Stimulated activated CD8-positive, alpha-beta memory T cell treated with anti-CD3 and anti-CD28 coated beads, Interleukin-7, amount 100 ng/mL, for 4 hours (primary cell): ENCODE measurements around the gene MIB2.

ENCODE experiments used
- DNase-seq, 2 donors: peaks; one replicate each; pipeline ENCODE4 v3.0.0-alpha.2; 2020; ENCODE audit warnings: low read depth in 2 of 2

The MIB2 gene

DNA sequence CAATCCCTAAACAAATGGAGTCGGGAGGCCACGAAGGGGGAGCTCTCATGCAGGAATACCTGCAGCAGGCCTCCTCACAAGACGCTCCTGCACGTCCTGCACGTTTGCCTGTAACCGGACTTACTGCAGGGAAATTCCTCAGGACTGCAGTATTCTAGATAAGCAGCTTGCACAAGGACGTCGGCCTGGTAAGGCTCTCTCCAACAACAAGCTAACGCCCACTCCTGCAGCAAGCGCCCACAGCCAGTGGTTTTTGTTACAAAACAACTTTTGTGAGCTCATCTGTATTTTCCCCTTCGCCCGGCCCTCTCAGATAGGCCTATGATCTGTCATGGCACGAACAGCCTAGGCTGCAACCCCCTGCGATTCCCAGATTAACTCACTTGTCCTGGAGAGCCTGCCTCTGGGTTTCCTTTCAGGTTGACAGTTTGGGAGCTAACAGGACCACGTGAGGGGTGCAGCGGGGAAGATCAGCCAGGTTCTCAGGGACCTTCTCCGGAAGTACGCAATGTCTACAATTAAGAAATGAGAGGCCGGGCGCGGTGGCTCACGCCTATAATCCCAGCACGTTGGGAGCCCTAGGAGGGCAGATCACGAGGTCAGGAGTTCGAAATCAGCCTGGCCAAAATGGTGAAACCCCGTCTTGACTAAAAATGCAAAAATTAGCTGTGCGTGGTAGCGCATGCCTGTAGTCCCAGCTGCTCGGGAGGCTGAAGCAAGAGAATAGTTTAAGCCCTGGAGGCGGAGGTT lies 921 bp upstream of the MIB2 start:
- peak; percentile 44 to 49 for DNase-seq

DNA sequence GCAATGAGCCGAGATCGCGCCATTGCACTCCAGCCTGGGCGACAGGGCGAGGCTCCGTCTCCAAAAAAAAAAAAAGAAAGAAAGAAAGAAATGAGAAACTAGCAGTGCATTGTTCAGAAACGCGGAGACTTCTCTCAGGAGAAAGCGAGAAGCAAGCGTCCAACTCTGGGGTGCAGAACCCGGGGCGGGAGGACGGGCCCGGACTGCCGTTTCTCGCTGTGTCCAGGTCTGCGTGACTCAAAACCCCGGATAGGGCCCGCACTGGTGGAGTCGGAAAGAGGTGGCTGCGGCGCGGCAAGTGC lies 395 bp upstream of the MIB2 start:
- DNase-seq = no peak

DNA sequence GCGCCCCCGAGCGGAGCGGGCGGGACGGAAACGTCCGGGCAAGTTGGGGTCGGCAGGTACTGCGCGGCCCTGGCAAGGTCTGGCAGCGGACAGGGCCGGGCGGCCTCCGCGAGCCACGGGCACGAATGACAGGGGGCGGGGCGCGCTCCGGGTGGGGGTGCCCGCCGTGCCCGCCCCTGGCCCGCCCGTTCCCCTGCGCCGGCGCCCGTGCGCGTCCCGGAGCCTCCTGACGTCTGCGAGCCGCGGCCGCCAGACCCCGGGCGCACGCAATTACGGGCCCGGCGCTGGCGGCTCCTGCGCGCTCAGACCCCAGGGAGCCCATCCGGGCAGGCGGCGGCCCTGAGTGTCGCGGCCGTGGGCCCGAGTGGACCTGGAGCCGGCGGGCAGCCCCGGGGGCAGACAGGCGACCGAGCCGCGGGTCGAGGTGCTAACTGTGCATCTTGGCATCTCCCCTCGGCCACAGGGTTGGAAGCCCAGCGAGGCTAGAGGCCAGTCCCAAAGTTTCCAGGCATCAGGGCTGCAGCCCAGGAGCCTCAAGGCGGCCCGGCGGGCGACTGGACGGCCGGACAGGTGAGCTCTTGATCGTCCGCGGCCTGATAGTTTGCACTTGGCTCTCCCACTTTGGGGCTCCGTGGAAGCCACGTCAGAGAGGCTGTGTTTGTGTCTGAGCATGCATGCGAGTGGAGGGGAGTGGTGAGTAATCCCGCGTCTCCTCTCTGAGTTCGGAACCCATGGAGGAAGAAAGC lies 918 bp downstream of the MIB2 start:
- no peak for DNase-seq

DNA sequence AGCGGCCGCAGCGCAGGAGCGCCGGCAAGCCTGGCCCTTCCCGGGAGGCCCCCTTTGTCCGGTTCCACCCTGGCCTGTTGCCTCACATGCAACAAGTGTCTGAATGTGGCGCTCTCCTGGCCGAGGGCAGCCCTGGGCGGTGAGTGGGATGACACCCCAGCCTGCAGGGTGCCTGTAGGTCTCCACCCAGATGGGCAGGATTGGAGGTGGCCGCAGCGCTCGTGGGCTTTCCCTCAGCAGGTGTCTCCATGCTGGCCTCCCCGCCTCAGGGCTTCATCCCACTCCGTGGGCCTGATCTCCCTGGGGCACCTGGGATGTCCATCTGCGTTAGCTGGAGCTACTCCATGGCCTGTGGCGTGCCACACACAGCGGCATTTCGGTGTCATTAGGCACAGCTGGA lies 1.5 kb downstream of the MIB2 start:
- DNase-seq = no peak

DNA sequence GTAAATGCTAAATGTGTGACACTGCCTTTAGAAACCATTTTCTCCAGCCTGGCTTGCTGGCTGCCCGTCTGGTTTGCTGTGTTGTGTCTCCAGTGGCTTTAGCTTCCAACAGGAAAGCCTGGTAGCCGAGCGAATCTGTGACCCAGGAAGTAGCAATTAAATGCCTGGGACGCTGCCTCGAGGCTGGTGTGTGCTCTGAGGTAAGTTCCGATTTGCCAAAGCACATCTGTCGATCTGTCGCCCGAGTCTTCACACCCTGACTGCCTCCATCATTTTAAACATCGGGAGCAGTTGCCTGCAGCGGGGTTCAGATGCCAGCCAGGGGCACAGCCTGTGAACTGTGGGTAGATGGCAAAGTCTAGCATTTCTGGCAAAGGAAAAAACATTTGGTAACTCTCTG lies 2.2 kb downstream of the MIB2 start:
- no peak for DNase-seq

DNA sequence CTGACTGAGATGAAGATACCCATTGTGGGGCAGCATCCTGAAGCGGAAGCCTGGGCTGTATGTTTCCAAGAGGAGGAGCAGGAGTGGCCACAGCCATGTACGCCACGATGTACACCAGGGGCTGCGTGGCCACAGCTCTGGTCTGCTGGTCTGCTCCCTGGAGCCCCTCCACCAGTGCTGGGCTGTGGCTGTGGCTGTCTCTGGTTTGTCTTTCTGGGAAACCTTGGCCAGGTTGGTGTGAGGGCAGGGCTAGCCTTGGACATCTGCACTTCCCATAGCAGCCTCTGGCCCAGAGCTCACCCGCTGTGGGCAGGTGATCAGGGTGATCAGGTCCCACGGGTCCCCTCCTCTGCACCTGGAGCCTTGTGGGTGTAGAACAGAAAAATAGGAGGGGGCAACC lies 2.6 kb downstream of the MIB2 start:
- no peak for DNase-seq

DNA sequence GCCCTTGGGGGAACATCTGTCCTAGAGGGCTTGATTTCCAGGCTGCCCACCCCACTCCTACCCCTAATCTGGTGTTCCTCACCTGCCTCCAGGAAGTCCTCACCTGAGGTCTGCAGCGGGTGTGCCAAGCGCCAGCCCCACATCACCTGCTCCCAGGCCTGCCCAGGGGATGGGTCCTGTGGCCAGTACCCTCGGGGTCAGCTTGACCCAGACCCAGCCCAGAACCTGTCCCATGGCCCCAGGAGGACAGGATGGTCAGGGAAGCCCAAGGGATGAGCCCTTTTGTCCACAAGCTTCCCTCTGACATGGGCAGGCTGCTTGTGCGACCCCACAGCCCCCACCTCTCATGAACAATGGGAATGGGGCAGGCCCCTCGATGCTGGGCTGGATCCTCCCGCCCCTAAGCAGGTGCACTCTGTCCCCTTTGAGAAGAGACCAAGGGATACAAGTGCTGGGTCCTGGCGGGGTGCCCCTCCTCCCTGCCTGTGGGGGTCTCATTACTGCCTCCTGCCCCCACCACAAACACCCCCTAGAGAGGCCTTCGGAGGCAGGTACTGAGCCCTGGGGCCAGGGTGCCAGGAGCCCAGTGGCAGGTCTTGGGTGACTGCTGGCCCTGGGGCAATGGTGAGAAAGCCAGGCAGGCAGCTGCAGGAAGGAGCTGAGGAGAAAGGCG lies 3.2 kb downstream of the MIB2 start:
- DNase-seq = no peak

GRCh38 chr1:1619917-1620361 lies 4.6 kb downstream of the MIB2 start:
- DNase-seq = no peak

DNA sequence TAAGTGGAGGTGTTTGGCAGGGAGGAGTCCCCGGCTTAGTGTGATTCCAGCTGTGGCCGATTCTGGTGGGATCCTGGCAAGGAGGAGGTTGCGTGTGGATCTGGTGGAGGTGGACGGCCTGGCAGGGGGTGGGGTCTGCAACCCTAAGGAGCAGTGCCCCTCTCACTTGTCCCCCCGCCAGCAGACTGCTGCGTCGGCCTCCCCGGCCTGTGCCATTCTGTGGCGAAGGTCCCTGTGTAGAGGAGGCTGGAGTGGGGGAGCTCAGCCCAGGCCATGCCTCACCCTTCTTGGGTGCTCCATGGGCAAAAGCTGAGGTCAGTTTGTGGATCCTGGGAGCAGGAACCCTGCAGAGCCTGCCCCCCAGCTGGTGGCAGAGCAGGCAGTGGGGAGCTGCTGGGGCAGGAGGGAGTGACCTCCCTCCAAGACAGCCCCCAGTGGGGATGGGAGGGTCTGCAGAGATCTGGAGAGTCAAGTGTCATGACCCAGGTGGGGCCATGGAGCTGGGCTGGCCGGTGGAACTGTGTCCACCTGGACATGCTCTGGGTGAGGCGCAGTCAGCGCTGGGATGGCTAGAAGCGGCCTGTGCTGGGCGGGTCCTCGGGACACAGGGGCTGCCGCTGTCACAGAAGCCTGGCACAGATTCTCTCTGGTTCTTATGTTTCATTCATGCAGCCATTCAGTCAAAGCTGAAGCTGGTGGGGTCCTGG lies 5.3 kb downstream of the MIB2 start:
- DNase-seq = no peak

DNA sequence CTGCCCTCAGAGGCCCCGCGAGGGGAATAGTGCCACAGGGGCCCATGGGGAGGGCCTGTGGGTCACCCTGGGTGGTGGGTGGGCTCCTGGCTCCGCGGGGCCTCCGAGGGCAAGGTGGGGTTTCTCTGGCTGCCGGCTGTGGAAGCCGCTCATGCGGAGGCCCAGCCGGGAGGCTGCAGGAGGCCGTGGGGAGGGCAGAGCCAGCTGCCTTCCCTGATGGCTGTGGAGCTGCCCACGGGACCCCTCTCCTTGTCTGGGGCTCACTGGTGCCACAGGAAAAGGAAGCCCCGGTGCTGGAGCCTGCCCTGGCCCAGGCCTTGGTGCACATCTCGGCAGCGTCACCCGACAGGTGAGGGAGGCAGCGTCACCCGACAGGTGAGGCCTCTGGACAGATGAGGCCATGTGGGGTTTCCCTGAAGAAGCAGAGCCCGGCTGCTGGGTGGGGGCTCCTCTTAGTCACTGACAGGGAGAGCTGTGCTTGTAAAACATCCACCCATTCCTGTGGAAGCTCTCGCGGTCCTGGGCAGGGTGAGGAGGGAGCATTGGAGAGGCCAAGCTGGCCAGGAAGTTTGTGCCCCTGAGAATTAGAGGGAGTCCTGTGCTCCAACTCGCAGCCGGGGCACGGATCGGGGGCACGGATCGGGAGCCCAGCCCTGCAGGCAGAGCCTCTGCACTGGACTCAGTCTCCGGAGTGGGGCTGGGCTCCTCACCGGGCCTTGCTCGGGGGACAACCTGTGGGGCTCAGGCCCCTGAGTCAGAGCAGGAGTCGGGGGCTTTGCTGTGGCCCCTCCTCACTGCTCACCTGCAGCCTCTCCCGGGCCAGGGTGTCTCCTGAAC lies 6.1 kb downstream of the MIB2 start:
- DNase-seq = no peak

DNA sequence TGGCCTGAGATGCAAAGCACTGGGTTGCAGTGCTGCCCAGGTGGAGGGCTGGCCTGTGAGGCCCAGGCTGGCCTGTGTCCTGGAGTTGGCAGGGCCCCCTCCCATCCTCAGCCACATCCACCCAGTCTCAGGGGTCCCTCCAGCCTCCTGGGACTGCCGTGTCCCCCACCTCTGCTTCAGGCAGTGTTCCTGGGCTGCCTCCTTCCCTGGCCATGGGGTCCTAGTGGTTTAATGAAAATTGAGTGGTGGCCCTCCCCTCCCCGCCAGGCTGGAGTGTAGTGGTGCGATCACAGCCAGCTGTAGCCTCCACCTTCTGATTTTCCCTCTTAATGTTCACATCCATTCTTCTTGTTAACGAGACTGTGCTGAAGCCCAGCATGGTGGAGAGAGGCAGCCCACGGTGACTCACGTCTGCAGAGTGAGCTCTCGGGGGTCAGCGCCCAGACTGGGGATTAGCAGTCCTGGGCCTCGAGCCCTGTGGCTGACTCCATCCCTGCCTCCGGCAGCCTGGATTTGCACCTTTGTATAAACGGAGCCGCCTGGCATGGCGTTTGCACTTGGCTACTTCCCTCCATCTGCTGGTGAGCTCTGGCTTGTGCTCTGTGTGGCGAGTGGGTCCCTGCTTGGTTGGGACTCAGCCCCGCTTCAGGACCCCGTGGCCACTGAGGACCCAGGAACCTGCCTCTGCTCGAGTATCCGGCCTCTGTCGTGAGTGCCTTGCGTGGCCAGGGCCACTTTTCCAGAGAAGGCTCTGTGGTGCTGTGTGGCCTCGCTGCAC lies 6.9 kb downstream of the MIB2 start:
- no peak for DNase-seq

GRCh38 chr1:1622788-1623094 lies 7.4 kb downstream of the MIB2 start:
- DNase-seq = no peak

DNA sequence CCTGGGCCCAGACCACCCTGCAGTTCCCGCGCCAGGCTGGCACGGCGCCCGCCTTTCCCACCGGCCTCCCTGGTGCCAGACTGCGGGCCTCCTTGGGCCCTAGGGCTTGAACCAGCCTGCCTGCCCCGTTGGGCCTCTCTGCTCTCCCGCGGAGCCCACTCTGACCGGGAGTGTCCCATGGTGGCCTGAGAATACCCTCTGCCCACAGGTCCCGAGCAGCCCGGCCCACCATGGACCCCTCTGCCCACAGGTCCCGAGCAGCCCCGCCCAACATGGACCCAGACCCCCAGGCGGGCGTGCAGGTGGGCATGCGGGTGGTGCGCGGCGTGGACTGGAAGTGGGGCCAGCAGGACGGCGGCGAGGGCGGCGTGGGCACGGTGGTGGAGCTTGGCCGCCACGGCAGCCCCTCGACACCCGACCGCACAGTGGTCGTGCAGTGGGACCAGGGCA lies 7.9 kb downstream of the MIB2 start:
- DNase-seq = no peak

DNA sequence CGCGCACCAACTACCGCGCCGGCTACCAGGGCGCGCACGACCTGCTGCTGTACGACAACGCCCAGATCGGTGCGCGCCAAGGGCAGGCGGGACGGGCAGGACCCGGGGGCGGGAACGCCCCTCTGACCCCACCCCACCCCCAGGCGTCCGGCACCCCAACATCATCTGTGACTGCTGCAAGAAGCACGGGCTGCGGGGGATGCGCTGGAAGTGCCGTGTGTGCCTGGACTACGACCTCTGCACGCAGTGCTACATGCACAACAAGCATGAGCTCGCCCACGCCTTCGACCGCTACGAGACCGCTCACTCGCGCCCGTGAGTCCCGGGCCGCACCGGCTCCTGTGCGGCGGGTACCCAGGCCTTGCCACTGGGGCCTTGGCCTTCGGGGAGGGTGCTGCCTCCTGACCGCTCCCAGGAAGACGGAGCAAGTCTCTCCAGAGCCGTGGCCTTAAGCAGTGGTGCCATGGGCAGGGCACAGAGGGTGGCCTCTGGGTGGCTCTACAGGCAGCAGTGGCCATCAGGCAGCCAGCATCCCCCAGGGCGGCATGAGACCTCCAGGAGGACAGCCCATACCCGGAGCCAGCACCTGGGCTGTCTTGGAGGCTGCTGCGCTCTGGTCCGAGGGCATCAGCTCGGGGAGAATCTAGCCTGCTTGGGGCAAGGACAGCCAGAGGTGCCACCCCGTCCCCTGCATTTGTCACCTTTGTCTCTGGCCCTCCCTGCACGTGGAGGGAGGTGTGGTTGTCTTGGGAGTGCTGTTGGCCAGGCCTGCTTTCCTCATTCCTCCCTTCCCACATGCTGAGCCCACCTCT lies 8.5 kb downstream of the MIB2 start:
- no peak for DNase-seq

GRCh38 chr1:1624443-1625403 lies 9.4 kb downstream of the MIB2 start:
- DNase-seq = no peak

DNA sequence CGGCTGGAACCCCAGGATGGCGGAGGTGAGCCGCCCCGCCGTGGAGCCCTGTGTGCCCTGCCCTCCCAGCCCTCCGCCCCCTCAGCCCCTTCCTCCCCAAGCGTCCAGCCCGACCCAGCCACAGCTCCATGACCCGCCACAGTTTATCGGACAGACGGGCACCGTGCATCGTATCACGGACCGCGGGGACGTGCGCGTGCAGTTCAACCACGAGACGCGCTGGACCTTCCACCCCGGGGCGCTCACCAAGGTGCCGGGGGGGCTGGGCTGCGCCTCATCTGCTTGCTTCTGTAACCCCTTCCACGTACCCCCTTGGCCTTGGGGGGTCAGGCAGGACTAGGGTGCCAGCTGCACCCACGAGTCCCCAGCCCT lies 10.1 kb downstream of the MIB2 start:
- no peak for DNase-seq

GRCh38 chr1:1625824-1626206 lies 10.5 kb downstream of the MIB2 start:
- DNase-seq = no peak

GRCh38 chr1:1626207-1627141 lies 11.2 kb downstream of the MIB2 start:
- DNase-seq = no peak
